PC-3 (cell line): ENCODE data around the gene PAPSS2. TPM values are rescaled to one million over a fixed set of nuclear protein-coding genes. Genes with fewer than 3 reads are reported as not detected.

Source experiments
- ATAC-seq: fragments of 200-7000 bp; cut with Tn5 transposase; 2 replicates; pipeline ENCODE4 v1.9.1; 2020; ENCODE audit warnings: mild to moderate bottlenecking, moderate library complexity
- BruUV-seq: library from RNA; stranded (reverse); fragments of 400-500 nt; replicated peaks from 2 replicates; lab custom pipeline; 2021; lab: Mats Ljungman, UMichigan
- CTCF ChIA-PET: fragments of 300-600 bp; sonication (Branson Sonifier 250); formaldehyde crosslinking; loops from one replicate; lab custom pipeline; 2022; ENCODE audit warnings: antibody characterized with exemption; lab: Charles Lee
- POLR2A ChIA-PET: fragments of 300-600 bp; sonication (Branson Sonifier 250); formaldehyde crosslinking; loops from one replicate; lab custom pipeline; 2022; ENCODE audit warnings: antibody characterized with exemption; ENCODE audit not compliant: unreplicated experiment; lab: Charles Lee
- DNase-seq: peaks from one replicate; pipeline ENCODE4 v3.0.0-alpha.2; 2015
- H2AFZ ChIP-seq: fragments of 300-600 bp; sonication (generic); 2 replicates; pipeline ENCODE4 v1.6.0; 2016; ENCODE audit warnings: antibody characterized with exemption, low read length
- H3F3A ChIP-seq: fragments of 300-600 bp; sonication (generic); one replicate; pipeline ENCODE4 v1.6.0; 2017; ENCODE audit warnings: antibody characterized with exemption, low read length, control low read depth, mild to moderate bottlenecking; ENCODE audit not compliant: unreplicated experiment
- H3K27ac ChIP-seq: fragments of 300-600 bp; sonication (generic); 2 replicates; pipeline ENCODE4 v1.5.1; 2016; ENCODE audit warnings: mild to moderate bottlenecking, low read length
- H3K27me3 ChIP-seq: fragments of 300-600 bp; sonication (generic); 2 replicates; pipeline ENCODE4 v1.6.1; 2016; ENCODE audit warnings: low read length, mixed read lengths
- H3K36me3 ChIP-seq: fragments of 300-600 bp; sonication (generic); 2 replicates; pipeline ENCODE4 v1.6.1; 2016; ENCODE audit warnings: low read depth, mixed run types, low read length, mixed read lengths
- H3K4me1 ChIP-seq: fragments of 300-600 bp; sonication (generic); 2 replicates; pipeline ENCODE4 v1.5.1; 2016; ENCODE audit warnings: low read length; ENCODE audit not compliant: insufficient read depth
- H3K4me2 ChIP-seq: fragments of 300-600 bp; sonication (generic); 2 replicates; pipeline ENCODE4 v1.6.0; 2016; ENCODE audit warnings: low read length
- H3K4me3 ChIP-seq: fragments of 300-600 bp; sonication (generic); 2 replicates; pipeline ENCODE4 v1.5.1; 2016; ENCODE audit warnings: mild to moderate bottlenecking, low read length, mixed read lengths
- H3K79me2 ChIP-seq: fragments of 300-600 bp; sonication (generic); 2 replicates; pipeline ENCODE4 v1.6.1; 2017; ENCODE audit warnings: low read length, mixed read lengths
- H3K9ac ChIP-seq: fragments of 300-600 bp; sonication (generic); 2 replicates; pipeline ENCODE4 v1.6.0; 2016; ENCODE audit warnings: mild to moderate bottlenecking, low read length
- H3K9me2 ChIP-seq: fragments of 300-600 bp; sonication (generic); replicated peaks from 2 replicates; pipeline ENCODE4 v1.6.1; 2016; ENCODE audit warnings: mixed run types, low read length, mixed read lengths
- H3K9me3 ChIP-seq: fragments of 300-600 bp; sonication (generic); 2 replicates; pipeline ENCODE4 v1.6.1; 2016; ENCODE audit warnings: low read length, mixed read lengths
- H4K20me1 ChIP-seq: fragments of 300-600 bp; sonication (generic); 2 replicates; pipeline ENCODE4 v1.6.1; 2016; ENCODE audit warnings: low read length, mixed read lengths
- CTCF ChIP-seq: fragments of 300-600 bp; sonication (generic); conservative IDR thresholded peaks from 2 replicates; pipeline ENCODE4 v1.5.1; 2017; ENCODE audit warnings: antibody characterized with exemption, low read depth, mild to moderate bottlenecking, low read length
- EZH2 ChIP-seq: fragments of 300-600 bp; sonication (generic); IDR thresholded peaks from one replicate; pipeline ENCODE4 v1.6.1; 2017; ENCODE audit warnings: antibody characterized with exemption, mild to moderate bottlenecking, low read length; ENCODE audit not compliant: unreplicated experiment
- EZH2phosphoT487 ChIP-seq: fragments of 300-600 bp; sonication (generic); IDR thresholded peaks from 2 replicates; pipeline ENCODE4 v1.6.1; 2018; ENCODE audit warnings: mild to moderate bottlenecking, antibody characterized with exemption, low read length, borderline replicate concordance
- intact Hi-C: fragments of 100-400 bp; cut with micrococcal nuclease; formaldehyde crosslinking; loops from 2 replicates; pipeline ENCODE4 v1.9.0; 2023
- total RNA-seq: library from RNA; depleted of rRNA; stranded (reverse); fragments of >200 nt; gene quantifications from 2 replicates; pipeline ENCODE4 v1.2.3, GENCODE V29; 2014

The PAPSS2 gene
- total RNA-seq, 1 experiment from 2014 or later, result 16.4 TPM

- H3K4me3 ChIP-seq, result no peak overlapping the region
- no peak overlapping the region for H3K4me2 ChIP-seq
- no peak overlapping the region for H2AFZ ChIP-seq
- no peaks in the 10 kb centered on the region for H3F3A ChIP-seq
- no peaks in the 10 kb centered on the region for H4K20me1 ChIP-seq
- H3K27ac ChIP-seq, result no peak overlapping the region
- no peak for TF ChIP-seq EZH2
- TF ChIP-seq CTCF, result no peak
- TF ChIP-seq EZH2phosphoT487, result no peak
- H3K9me3 ChIP-seq, result no peaks in the 10 kb centered on the region
- H3K36me3 ChIP-seq, result no peaks in the 10 kb centered on the region
- CTCF ChIA-PET, result no interaction called here
- DNase-seq (no peak), ATAC-seq (no peak)
- H3K9ac ChIP-seq, result no peak overlapping the region
- peaks cover 14% of the 10 kb centered on the region for H3K4me1 ChIP-seq
- H3K9me2 ChIP-seq, result no peaks in the 10 kb centered on the region
- no peaks in the 10 kb centered on the region for H3K27me3 ChIP-seq
- intact Hi-C loops, result no loop called here
- H3K79me2 ChIP-seq, result no peaks in the 10 kb centered on the region
- POLR2A ChIA-PET, result no interaction called here
- BruUV-seq, result no TSS peak
These were observed 20.2 kb upstream of the PAPSS2 start for GRCh38 chr10:87639493-87639892.

GRCh38 chr10:87640043-87640442, 19.6 kb upstream of the PAPSS2 start:
- Histone ChIP-seq H2AFZ (no peak overlapping the region), H3F3A (no peaks in the 10 kb centered on the region), H3K79me2 (no peaks in the 10 kb centered on the region), H3K9me3 (no peaks in the 10 kb centered on the region), H3K4me3 (no peak overlapping the region), H3K27me3 (no peaks in the 10 kb centered on the region), H3K4me1 (peaks cover 13% of the 10 kb centered on the region), H3K36me3 (no peaks in the 10 kb centered on the region), H3K9ac (no peak overlapping the region), H3K9me2 (no peaks in the 10 kb centered on the region), H3K4me2 (no peak overlapping the region), H3K27ac (no peak overlapping the region), H4K20me1 (no peaks in the 10 kb centered on the region)
- no peak for TF ChIP-seq EZH2phosphoT487
- TF ChIP-seq EZH2, result no peak
- TF ChIP-seq CTCF, result no peak
- BruUV-seq, result no TSS peak
- POLR2A ChIA-PET, result no interaction called here
- intact Hi-C loops, result no loop called here
- CTCF ChIA-PET, result no interaction called here
- no peak for ATAC-seq
- DNase-seq, result no peak

- TF ChIP-seq EZH2phosphoT487 (no peak), EZH2 (no peak), CTCF (no peak)
- ChIA-PET CTCF (no interaction called here), POLR2A (no interaction called here)
- no peak overlapping the region for H3K4me3 ChIP-seq
- no peak overlapping the region for H3K9ac ChIP-seq
- H3F3A ChIP-seq, result no peaks in the 10 kb centered on the region
- H3K9me3 ChIP-seq, result no peaks in the 10 kb centered on the region
- H3K4me2 ChIP-seq, result no peak overlapping the region
- BruUV-seq, result no TSS peak
- ATAC-seq, result no peak
- intact Hi-C loops, result no loop called here
- no peaks in the 10 kb centered on the region for H3K79me2 ChIP-seq
- H3K36me3 ChIP-seq, result no peaks in the 10 kb centered on the region
- no peaks in the 10 kb centered on the region for H3K9me2 ChIP-seq
- DNase-seq, result no peak
- H4K20me1 ChIP-seq, result no peaks in the 10 kb centered on the region
- no peak overlapping the region for H2AFZ ChIP-seq
- no peaks in the 10 kb centered on the region for H3K27me3 ChIP-seq
- H3K4me1 ChIP-seq, result no peaks in the 10 kb centered on the region
- H3K27ac ChIP-seq, result no peak overlapping the region
These were observed 17.2 kb upstream of the PAPSS2 start for GRCh38 chr10:87642486-87642885.
